Neural cell (in vitro differentiated cells): Measurements from ENCODE around the gene CDON. TPM values are rescaled to one million over a fixed set of nuclear protein-coding genes. Genes with fewer than 3 reads are reported as not detected.

Experiments used
- H2AFZ ChIP-seq: fragments of 200-600, 300-800 bp; sonication (generic), shearing (Covaris generic); 2 replicates; pipeline ENCODE4 v1.6.0; 2014; ENCODE audit warnings: low read depth, mild to moderate bottlenecking, antibody characterized with exemption, low read length, moderate library complexity
- H3F3A ChIP-seq: fragments of 200-600 bp; shearing (Covaris generic); 2 replicates; pipeline ENCODE4 v1.6.1; 2016; ENCODE audit warnings: mild to moderate bottlenecking, moderate library complexity, mixed read lengths, antibody characterized with exemption, low read length; ENCODE audit not compliant: insufficient read depth, poor library complexity, severe bottlenecking
- H3K27ac ChIP-seq: fragments of 200-600, 300-800 bp; sonication (generic), shearing (Covaris generic); 2 replicates; pipeline ENCODE4 v1.5.1; 2014; ENCODE audit warnings: mild to moderate bottlenecking, low read length, moderate library complexity
- H3K27me3 ChIP-seq: fragments of 300-800, 200-600 bp; sonication (generic), shearing (Covaris generic); 2 replicates; pipeline ENCODE4 v1.6.0; 2014; ENCODE audit warnings: mild to moderate bottlenecking, low read depth, low read length, moderate library complexity; ENCODE audit not compliant: insufficient read depth
- H3K36me3 ChIP-seq: fragments of 300-800, 200-600 bp; sonication (generic), shearing (Covaris generic); 2 replicates; pipeline ENCODE4 v1.5.1; 2014; ENCODE audit warnings: mild to moderate bottlenecking, antibody characterized with exemption, low read length, moderate library complexity; ENCODE audit not compliant: insufficient read depth
- H3K4me2 ChIP-seq: fragments of 300-800, 200-600 bp; sonication (generic), shearing (Covaris generic); 2 replicates; pipeline ENCODE4 v1.6.0; 2014; ENCODE audit warnings: mild to moderate bottlenecking, low read length
- H3K4me3 ChIP-seq: fragments of 300-800, 200-600 bp; sonication (generic), shearing (Covaris generic); 2 replicates; pipeline ENCODE4 v1.5.1; 2014; ENCODE audit warnings: mild to moderate bottlenecking, low read length, moderate library complexity
- H3K79me2 ChIP-seq: fragments of 200-600 bp; shearing (Covaris generic); replicated peaks from 2 replicates; pipeline ENCODE4 v1.6.0; 2014; ENCODE audit warnings: mild to moderate bottlenecking, low read length, moderate library complexity; ENCODE audit not compliant: insufficient read depth
- H3K9ac ChIP-seq: fragments of 300-800, 200-600 bp; sonication (generic), shearing (Covaris generic); 2 replicates; pipeline ENCODE4 v1.6.1; 2016; ENCODE audit warnings: mild to moderate bottlenecking, low read length, mixed read lengths
- H3K9me2 ChIP-seq: fragments of 200-600 bp; shearing (Covaris generic); 2 replicates; pipeline ENCODE4 v1.6.1; 2016; ENCODE audit warnings: mild to moderate bottlenecking, low read length, mixed read lengths; ENCODE audit not compliant: insufficient read depth
- H3K9me3 ChIP-seq: fragments of 200-600, 300-800 bp; sonication (generic), shearing (Covaris generic); 2 replicates; pipeline ENCODE4 v1.6.1; 2016; ENCODE audit warnings: mild to moderate bottlenecking, mixed run types, low read length, moderate library complexity, mixed read lengths
- H4K20me1 ChIP-seq: fragments of 200-600 bp; shearing (Covaris generic); 2 replicates; pipeline ENCODE4 v1.6.1; 2016; ENCODE audit warnings: mild to moderate bottlenecking, mixed run types; ENCODE audit not compliant: insufficient read depth
- CTCF ChIP-seq: fragments of 450-650 bp; IDR thresholded peaks from 2 replicates; pipeline ENCODE4 v1.5.1; 2014; ENCODE audit warnings: antibody characterized with exemption, mild to moderate bottlenecking, moderate library complexity; ENCODE audit not compliant: poor library complexity, severe bottlenecking
- EP300 ChIP-seq: fragments of 450-650 bp; conservative IDR thresholded peaks from 2 replicates; pipeline ENCODE4 v1.6.1; 2014; ENCODE audit warnings: antibody characterized with exemption, mild to moderate bottlenecking, moderate library complexity; ENCODE audit not compliant: poor library complexity, severe bottlenecking
- EZH2 ChIP-seq: fragments of 200-600, 300-800 bp; shearing (Covaris generic), sonication (generic); IDR thresholded peaks from 2 replicates; pipeline ENCODE4 v1.6.1; 2014; ENCODE audit warnings: antibody characterized with exemption, low read length, borderline replicate concordance, mild to moderate bottlenecking; ENCODE audit not compliant: insufficient read depth, poor library complexity, severe bottlenecking
- MXI1 ChIP-seq: fragments of 450-650 bp; conservative IDR thresholded peaks from 2 replicates; pipeline ENCODE4 v1.6.1; 2014; ENCODE audit warnings: antibody characterized with exemption, mild to moderate bottlenecking; ENCODE audit not compliant: poor library complexity, severe bottlenecking
- POLR2AphosphoS5 ChIP-seq: IDR thresholded peaks from 2 replicates; pipeline ENCODE4 v1.6.1; 2012
- RAD21 ChIP-seq: fragments of 450-650 bp; conservative IDR thresholded peaks from 2 replicates; pipeline ENCODE4 v1.6.1; 2014; ENCODE audit warnings: antibody characterized with exemption, mild to moderate bottlenecking, moderate library complexity
- REST ChIP-seq: IDR thresholded peaks from 2 replicates; pipeline ENCODE4 v1.6.1; 2012; ENCODE audit warnings: borderline replicate concordance
- SMC3 ChIP-seq: fragments of 450-650 bp; conservative IDR thresholded peaks from 2 replicates; pipeline ENCODE4 v1.6.1; 2014; ENCODE audit warnings: antibody characterized with exemption, mild to moderate bottlenecking, moderate library complexity; ENCODE audit not compliant: poor library complexity
- TAF1 ChIP-seq: IDR thresholded peaks from 2 replicates; pipeline ENCODE4 v1.6.1; 2012; ENCODE audit warnings: low read depth
- polyA plus RNA-seq: library from polyadenylated mRNA; depleted of rRNA; stranded (reverse); fragments of >200 nt; gene quantifications from 2 replicates; pipeline ENCODE4 v1.2.3, GENCODE V29; 2014

The CDON gene
- polyA plus RNA-seq, 1 donor from 2014 or later, result 44.1 TPM

- Histone ChIP-seq H2AFZ (no peak overlapping the region), H3K9ac (no peak overlapping the region)
These were observed 17.7 kb upstream of the CDON start for GRCh38 chr11:126080161-126080941.

GRCh38 chr11:126079621-126080124 lies 17.0 kb upstream of the CDON start:
- Histone ChIP-seq H3K27me3 (no peaks in the 10 kb centered on the region), H4K20me1 (no peaks in the 10 kb centered on the region), H3K27ac (no peak overlapping the region), H3K4me3 (no peak overlapping the region), H3K36me3 (no peaks in the 10 kb centered on the region), H3K4me2 (no peak overlapping the region), H3K9me2 (no peaks in the 10 kb centered on the region), H3K9me3 (no peaks in the 10 kb centered on the region), H3F3A (no peaks in the 10 kb centered on the region), H3K79me2 (no peaks in the 10 kb centered on the region), H2AFZ (no peak overlapping the region), H3K9ac (no peak overlapping the region)
- TF ChIP-seq SMC3, result no peak
- no peak for TF ChIP-seq REST
- TF ChIP-seq POLR2AphosphoS5, result no peak
- no peak for TF ChIP-seq MXI1
- no peak for TF ChIP-seq TAF1
- no peak for TF ChIP-seq RAD21
- no peak for TF ChIP-seq EP300
- no peak for TF ChIP-seq CTCF
- TF ChIP-seq EZH2, result no peak

More at GRCh38 chr11:126080161-126080941, 17.7 kb upstream of the CDON start:
- H4K20me1 ChIP-seq, result no peaks in the 10 kb centered on the region
- TF ChIP-seq TAF1 (no peak), EZH2 (no peak), MXI1 (no peak), REST (no peak)
- no peak overlapping the region for H3K27ac ChIP-seq
- no peaks in the 10 kb centered on the region for H3K9me2 ChIP-seq
- H3K79me2 ChIP-seq, result no peaks in the 10 kb centered on the region
- H3K36me3 ChIP-seq, result no peaks in the 10 kb centered on the region
- H3K9me3 ChIP-seq, result no peaks in the 10 kb centered on the region
- no peak overlapping the region for H3K4me2 ChIP-seq
- no peaks in the 10 kb centered on the region for H3F3A ChIP-seq
- H3K4me3 ChIP-seq, result no peak overlapping the region
- H3K27me3 ChIP-seq, result no peaks in the 10 kb centered on the region
